ENCODE measurements around the gene PPP1R3A.

DNA sequence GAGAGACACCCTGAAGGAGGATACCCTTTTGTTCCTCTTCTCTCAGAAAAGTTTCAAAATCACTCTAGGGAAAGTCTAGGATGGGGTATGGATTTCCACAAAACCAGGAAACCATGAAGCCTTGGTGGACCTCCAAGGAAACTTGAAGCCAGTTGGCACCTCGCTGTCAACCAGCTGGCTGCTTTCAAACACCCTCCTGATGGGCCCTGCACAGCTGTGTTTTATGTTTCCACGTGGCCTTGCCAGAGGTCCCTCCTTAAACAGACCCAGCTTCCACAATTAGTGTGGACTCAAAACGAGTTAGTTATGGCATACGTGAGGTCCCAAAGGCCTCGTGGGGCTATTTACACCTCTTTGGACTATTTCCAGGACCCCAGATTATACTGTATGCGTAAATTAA is 5.9 kb downstream of the PPP1R3A start:
- TF ChIP-seq CTCF (conservative IDR thresholded peaks at IDR 0.05 in 1 of 2, IDR thresholded peaks at IDR 0.05 in 1 of 2; ENCODE audit: low read depth in 1 of 2, low read length in 2 of 2): no peak
- TF ChIP-seq EZH2 (IDR thresholded peaks at IDR 0.05; ENCODE audit: low read length, missing control alignments): no peak
